HG03460 (cell line): ENCODE results near the gene EPB41L1.

Source experiments
- ATAC-seq: cut with Tn5 transposase; IDR thresholded peaks from one replicate; pipeline ENCODE4 v1.9.1; 2021; ENCODE audit not compliant: unreplicated experiment

The EPB41L1 gene

DNA sequence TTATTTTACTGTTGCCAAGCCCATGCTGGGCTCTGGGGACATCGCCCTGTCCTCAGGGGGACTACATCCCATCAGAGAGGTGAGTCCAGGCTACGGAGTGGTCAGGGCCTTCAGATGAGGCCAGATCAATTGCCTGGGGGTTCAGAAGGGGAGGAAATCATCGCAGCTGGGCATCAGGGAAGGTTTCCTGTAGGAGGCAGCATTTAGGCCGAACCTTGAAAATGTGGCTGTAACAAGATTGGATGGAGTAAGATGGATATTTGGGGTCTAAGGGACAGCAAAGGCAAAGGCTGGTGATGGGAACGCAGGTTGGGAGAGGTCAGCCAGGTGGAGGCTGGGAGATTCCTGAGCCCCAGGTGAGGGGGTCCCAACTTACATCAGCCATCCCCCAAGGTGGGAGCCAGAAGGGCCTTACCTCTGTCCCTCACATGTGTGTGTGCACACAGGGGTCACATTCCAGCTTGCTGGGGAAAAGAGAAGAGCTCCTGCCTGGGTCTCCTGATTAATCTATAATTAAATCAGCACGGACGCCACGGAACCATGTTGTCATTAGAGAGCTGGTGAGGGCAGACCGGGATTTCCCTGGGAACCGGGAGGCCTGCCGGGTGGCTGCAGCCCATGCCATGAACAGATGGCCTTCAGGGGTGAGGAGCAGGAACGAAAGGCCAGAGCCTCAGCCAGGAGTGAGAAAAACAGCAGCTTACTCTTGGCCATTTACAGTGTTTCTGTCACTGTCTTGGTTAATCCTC, 121.1 kb downstream of the EPB41L1 start:
- no peak for ATAC-seq

DNA sequence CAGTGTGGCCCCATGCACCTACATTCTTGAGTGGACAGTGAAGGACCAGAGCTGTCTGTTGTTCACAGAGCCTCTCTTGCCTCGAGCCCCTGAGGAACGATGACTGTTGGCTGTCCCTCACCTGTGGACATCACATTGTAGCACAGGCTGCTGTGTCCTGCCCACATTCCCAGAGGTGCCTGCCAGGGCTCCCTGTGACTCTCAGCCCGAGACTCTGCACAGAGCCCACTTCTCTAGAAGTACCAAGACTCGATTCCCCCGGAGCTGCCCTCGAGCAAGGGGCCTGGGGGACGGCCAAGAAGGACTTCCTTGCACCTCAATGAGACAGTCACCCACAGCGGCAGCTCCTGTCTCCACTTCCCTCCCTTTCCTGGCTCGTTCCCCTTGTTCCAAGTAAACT, 123.0 kb downstream of the EPB41L1 start:
- no peak for ATAC-seq

GRCh38 chr20:36279362-36279761, 124.8 kb downstream of the EPB41L1 start:
- no peak for ATAC-seq

DNA sequence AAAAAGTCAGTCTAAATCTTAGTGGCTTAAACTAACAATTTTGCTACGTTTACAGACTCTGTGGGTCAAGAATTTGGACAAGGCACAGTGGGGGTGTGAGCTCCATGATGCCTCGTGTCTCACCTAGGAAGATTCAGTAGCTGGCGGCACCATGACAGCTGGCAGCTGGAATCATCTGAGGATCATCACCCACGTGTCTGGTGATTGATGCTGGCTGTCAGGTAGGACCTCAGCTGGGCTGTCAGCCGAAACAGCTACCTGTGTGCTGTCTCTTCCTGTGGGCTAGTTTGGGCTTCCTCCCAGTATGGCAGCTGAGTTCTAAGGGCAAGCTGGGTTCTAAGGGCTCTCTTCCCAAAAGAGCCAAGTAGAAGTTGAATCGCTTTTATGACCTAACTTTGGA, 125.2 kb downstream of the EPB41L1 start:
- ATAC-seq = no peak

DNA sequence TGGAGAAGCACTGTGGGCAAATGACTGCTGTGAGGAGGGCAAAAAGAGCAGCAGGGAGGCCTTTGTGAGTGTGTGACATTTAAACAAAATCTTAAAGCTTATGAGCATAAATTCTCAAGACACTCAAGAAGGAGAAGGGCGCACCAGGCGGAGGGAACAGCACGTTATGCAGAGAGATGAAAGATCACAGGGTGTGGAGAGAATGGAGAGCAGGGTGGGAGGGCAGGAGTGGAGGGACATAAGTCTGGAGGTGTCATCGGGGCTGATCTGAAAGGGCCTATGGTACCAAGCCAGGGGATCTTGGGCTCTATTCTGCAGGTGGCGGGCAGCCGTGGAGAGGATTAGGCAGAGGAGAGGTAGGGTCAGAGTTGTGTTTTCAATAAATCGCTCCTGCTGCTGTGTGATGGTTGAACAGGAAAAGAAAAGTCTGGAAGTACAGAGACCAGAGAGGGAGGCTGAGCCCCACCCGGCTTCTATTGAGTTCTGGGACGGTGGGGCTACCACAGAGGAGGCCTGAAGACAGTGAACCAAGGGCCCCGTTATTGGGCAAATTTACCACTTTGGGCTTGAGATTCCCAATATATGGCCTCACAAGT, 127.3 kb downstream of the EPB41L1 start:
- ATAC-seq = no peak
